Cardiac muscle cell (in vitro differentiated cells and primary cell): ENCODE data around the gene PANX2. TPM values are rescaled to one million over a fixed set of nuclear protein-coding genes. Genes with fewer than 3 reads are reported as not detected.
"Not testable (repeated sequence)": the region's sequence is repeated elsewhere in the genome, so short reads cannot be mapped to it uniquely, and the experiment has no call there.

Experiments
- DNase-seq, 2 donors: peaks; one replicate each; pipeline versions ENCODE4 v3.0.0 to v3.0.0-alpha.2; 2010 to 2017; ENCODE audit warnings: low read depth in 1 of 2, low spot score in 1 of 2
- H3K27ac ChIP-seq: fragments of 200-600 bp; sonication (generic); 2 replicates; pipeline ENCODE4 v1.5.1; 2016
- H3K27me3 ChIP-seq: fragments of 200-600 bp; sonication (generic); 2 replicates; pipeline ENCODE4 v1.6.0; 2016; ENCODE audit warnings: control low read depth
- H3K36me3 ChIP-seq: fragments of 200-600 bp; sonication (generic); 2 replicates; pipeline ENCODE4 v1.5.1; 2016; ENCODE audit warnings: control low read depth
- H3K4me1 ChIP-seq: fragments of 200-600 bp; sonication (generic); 2 replicates; pipeline ENCODE4 v1.8.1; 2017; ENCODE audit warnings: low read depth, mild to moderate bottlenecking, mixed run types
- H3K4me3 ChIP-seq: fragments of 200-600 bp; sonication (generic); 2 replicates; pipeline ENCODE4 v1.5.1; 2016; ENCODE audit warnings: mild to moderate bottlenecking
- H3K9me3 ChIP-seq: fragments of 200-600 bp; sonication (generic); 2 replicates; pipeline ENCODE4 v1.5.1; 2017; ENCODE audit warnings: low read depth, mild to moderate bottlenecking, control low read depth
- polyA plus RNA-seq: library from polyadenylated mRNA; unstranded; fragments of >200 nt; fragmentation: Nextera tagmentation; extraction: Ambion mirVana; gene quantifications from 2 replicates; pipeline ENCODE4 v1.2.1, GENCODE V29; 2016
- total RNA-seq: library from RNA; depleted of rRNA; stranded (reverse); fragments of >200 nt; gene quantifications from 2 replicates; pipeline ENCODE4 v1.2.3, GENCODE V29; 2016
- TF ChIP-seq, protein P1 (sequence below): IDR thresholded peaks from 2 replicates; pipeline ENCODE4 v1.5.1; 2012; ENCODE audit warnings: low read depth, mild to moderate bottlenecking, low read length

PANX2 gene
- total and polyA plus RNA-seq, 2 experiments from 2014 or later, result 6.9 to 30.9 TPM

- TF ChIP-seq, protein P1, sequence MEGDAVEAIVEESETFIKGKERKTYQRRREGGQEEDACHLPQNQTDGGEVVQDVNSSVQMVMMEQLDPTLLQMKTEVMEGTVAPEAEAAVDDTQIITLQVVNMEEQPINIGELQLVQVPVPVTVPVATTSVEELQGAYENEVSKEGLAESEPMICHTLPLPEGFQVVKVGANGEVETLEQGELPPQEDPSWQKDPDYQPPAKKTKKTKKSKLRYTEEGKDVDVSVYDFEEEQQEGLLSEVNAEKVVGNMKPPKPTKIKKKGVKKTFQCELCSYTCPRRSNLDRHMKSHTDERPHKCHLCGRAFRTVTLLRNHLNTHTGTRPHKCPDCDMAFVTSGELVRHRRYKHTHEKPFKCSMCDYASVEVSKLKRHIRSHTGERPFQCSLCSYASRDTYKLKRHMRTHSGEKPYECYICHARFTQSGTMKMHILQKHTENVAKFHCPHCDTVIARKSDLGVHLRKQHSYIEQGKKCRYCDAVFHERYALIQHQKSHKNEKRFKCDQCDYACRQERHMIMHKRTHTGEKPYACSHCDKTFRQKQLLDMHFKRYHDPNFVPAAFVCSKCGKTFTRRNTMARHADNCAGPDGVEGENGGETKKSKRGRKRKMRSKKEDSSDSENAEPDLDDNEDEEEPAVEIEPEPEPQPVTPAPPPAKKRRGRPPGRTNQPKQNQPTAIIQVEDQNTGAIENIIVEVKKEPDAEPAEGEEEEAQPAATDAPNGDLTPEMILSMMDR, result no peak
Observed at GRCh38 chr22:50165436-50166123, 5.0 kb upstream of the PANX2 start.

DNA sequence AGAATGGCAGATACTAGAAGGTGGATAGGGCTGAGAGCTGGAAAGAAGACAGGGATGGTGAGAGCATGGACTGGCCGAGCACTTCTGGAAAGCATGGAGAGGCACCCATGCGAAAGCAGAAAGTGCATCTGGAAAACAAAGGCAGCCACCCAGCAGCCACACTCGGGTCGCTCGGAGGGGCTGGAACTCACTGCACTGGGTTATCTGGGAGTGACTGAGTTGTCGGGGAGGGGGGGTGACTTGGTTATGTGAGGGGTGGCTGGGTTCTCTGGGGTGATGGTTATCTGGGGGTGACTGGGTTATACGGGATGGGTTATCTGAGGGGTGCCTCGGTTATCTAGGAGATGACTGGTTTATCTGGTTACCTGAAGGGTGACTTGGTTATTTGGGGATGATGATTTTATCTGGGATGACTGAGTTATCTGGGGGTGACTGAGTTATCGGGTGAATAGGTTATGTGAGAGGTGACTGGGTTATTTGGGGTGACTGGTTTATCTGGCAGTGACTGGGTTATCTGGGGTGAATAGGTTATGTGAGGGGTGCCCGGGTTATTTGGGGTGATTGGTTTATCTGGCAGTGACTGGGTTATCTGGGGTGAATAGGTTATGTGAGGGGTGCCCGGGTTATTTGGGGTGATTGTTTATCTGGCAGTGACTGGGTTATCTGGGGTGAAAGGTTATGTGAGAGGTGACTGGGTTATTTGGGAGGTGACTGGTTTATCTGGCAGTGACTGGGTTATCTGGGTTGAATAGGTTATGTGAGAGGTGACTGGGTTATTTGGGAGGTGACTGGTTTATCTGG is 2.6 kb upstream of the PANX2 start:
- Histone ChIP-seq H3K36me3 (no peaks in the 10 kb centered on the region), H3K27me3 (peaks cover 8% of the 10 kb centered on the region), H3K27ac (no peak overlapping the region), H3K4me3 (no peak overlapping the region), H3K4me1 (peaks cover 21% of the 10 kb centered on the region), H3K9me3 (no peaks in the 10 kb centered on the region)
- TF ChIP-seq, protein P1, result no peak
- peak in 1 of 2 donors; percentile 30 for DNase-seq

More at GRCh38 chr22:50165436-50166123, 5.0 kb upstream of the PANX2 start:
- no peak for DNase-seq
- Histone ChIP-seq H3K36me3 (no peaks in the 10 kb centered on the region), H3K27ac (no peak overlapping the region), H3K4me3 (no peak overlapping the region), H3K4me1 (peaks cover 13% of the 10 kb centered on the region), H3K9me3 (no peaks in the 10 kb centered on the region), H3K27me3 (peaks cover 8% of the 10 kb centered on the region)

- H3K27me3 ChIP-seq, result not testable (repeated sequence)
Observed at GRCh38 chr22:50168490-50169180, 1.9 kb upstream of the PANX2 start.

DNA sequence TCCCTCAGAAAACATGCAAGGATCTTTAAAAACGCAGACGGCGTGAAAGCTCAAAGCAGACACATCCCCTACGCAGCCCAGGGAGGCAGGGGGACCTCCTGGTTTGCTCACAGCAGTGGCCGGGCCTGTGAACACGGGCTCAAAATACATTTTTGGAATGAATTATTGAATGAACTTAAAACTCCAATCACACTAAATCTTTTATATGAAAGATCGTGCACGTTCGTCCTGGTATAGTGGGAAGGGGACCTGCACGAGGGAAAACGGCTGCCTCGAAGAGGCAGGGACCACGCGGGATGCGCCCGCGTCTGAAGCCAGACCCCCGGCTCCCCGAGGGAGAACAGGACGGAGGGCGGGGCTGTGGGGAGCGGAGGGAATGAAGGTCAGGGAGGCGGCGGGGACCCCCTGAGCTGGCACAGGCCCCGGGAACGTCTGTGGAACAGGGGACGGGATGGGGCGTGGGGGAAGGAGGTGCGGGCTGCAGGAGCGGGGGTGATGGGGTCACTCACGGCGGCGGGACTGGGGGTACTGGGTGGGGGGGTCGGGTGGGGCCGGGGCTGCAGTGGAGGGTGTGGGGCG is 1.3 kb upstream of the PANX2 start:
- Histone ChIP-seq H3K27ac (peak overlapping the region; percentile 9), H3K4me1 (peaks cover 21% of the 10 kb centered on the region), H3K36me3 (no peaks in the 10 kb centered on the region), H3K9me3 (no peaks in the 10 kb centered on the region), H3K27me3 (peaks cover 8% of the 10 kb centered on the region), H3K4me3 (peak overlapping the region; percentile 55)
- TF ChIP-seq, protein P1, result no peak
- peak; percentile 24 to 29 for DNase-seq

More at GRCh38 chr22:50168490-50169180, 1.9 kb upstream of the PANX2 start:
- not testable (repeated sequence) for H3K9me3 ChIP-seq, H3K36me3 ChIP-seq, DNase-seq, H3K4me3 ChIP-seq
- Histone ChIP-seq H3K27ac (peak overlapping the region; percentile 9), H3K4me1 (peaks cover 21% of the 10 kb centered on the region)

GRCh38 chr22:50169774-50170341 is 673 bp upstream of the PANX2 start:
- H3K27me3 ChIP-seq, result peaks cover 8% of the 10 kb centered on the region
- peak; percentile 39 to 49 for DNase-seq
- peak overlapping the region; percentile 55 for H3K4me3 ChIP-seq
- TF ChIP-seq, protein P1, result no peak
- no peaks in the 10 kb centered on the region for H3K9me3 ChIP-seq
- no peak overlapping the region for H3K27ac ChIP-seq
- peaks cover 21% of the 10 kb centered on the region for H3K4me1 ChIP-seq
- H3K36me3 ChIP-seq, result no peaks in the 10 kb centered on the region
